Spleen (tissue), 11 donors: Measurements from ENCODE around the gene TSC22D1. TPM values are rescaled to one million over a fixed set of nuclear protein-coding genes. Genes with fewer than 3 reads are reported as not detected.

Experiments
- DNase-seq: peaks from one replicate; pipeline ENCODE4 v3.0.0-alpha.2; 2020
- H3K27ac ChIP-seq, 8 donors: fragments of 200-600 bp; sonication (generic) in 7 of 8; 1 replicate in 4 of 8; 2 replicates in 4 of 8; pipeline versions ENCODE4 v1.5.0 to v1.8.0; 2016 to 2021; ENCODE audit warnings: inconsistent platforms in 4 of 8, mild to moderate bottlenecking in 4 of 8, moderate library complexity in 1 of 8
- H3K27me3 ChIP-seq, 7 donors: fragments of 200-600 bp; sonication (generic) in 6 of 7; replicated peaks in 1 of 7; 1 replicate in 4 of 7; 2 replicates in 3 of 7; pipeline versions ENCODE4 v1.5.0 to v1.8.0; 2016 to 2021; ENCODE audit warnings: inconsistent platforms in 3 of 7, mild to moderate bottlenecking in 1 of 7
- H3K36me3 ChIP-seq, 6 donors: fragments of 200-600 bp; sonication (generic) in 5 of 6; 1 replicate in 4 of 6; 2 replicates in 2 of 6; pipeline versions ENCODE4 v1.5.0 to v1.8.0; 2016 to 2021; ENCODE audit warnings: inconsistent platforms in 2 of 6
- H3K4me1 ChIP-seq, 6 donors: fragments of 200-600 bp; sonication (generic) in 5 of 6; 1 replicate in 3 of 6; 2 replicates in 3 of 6; pipeline versions ENCODE4 v1.5.0 to v1.8.0; 2016 to 2021; ENCODE audit warnings: inconsistent platforms in 3 of 6
- H3K4me3 ChIP-seq, 8 donors: fragments of 200-600 bp; sonication (generic) in 7 of 8; 1 replicate in 4 of 8; 2 replicates in 4 of 8; pipeline versions ENCODE4 v1.5.0 to v1.8.0; 2016 to 2021; ENCODE audit warnings: inconsistent platforms in 4 of 8, mild to moderate bottlenecking in 4 of 8, moderate library complexity in 2 of 8
- H3K9me3 ChIP-seq, 8 donors: fragments of 200-600 bp; sonication (generic) in 7 of 8; 1 replicate in 4 of 8; 2 replicates in 4 of 8; pipeline versions ENCODE4 v1.5.0 to v1.8.0; 2016 to 2021; ENCODE audit warnings: inconsistent platforms in 4 of 8
- POLR2A ChIP-seq, 3 donors: fragments of 450-650 bp; IDR thresholded peaks; one replicate each; pipeline ENCODE4 v1.5.1; 2017; ENCODE audit warnings: antibody characterized with exemption in 3 of 3, mild to moderate bottlenecking in 1 of 3
- POLR2AphosphoS5 ChIP-seq, 3 donors: sonication (generic); formaldehyde crosslinking; IDR thresholded peaks; one replicate each; pipeline ENCODE4 v1.5.1; 2017; ENCODE audit warnings: antibody characterized with exemption in 3 of 3
- WGBS, 5 donors: extraction: QIAGEN DNeasy Blood & Tissue Kit in 3 of 5; methylation state at CpG; one replicate each; pipeline versions ENCODE4 v1.1.5 to v1.1.7; 2013 to 2018; 5-methylcytosine and 5-hydroxymethylcytosine counted together
- intact Hi-C: fragments of 100-400 bp; cut with DNase I; formaldehyde crosslinking; loops from one replicate; pipeline ENCODE4 v1.15.0; 2023; ENCODE audit warnings: low total_unique reads
- polyA plus RNA-seq, 3 donors: library from polyadenylated mRNA; stranded (reverse); fragments of 200-250 nt; gene quantifications; one replicate each; pipeline ENCODE4 v1.2.1, GENCODE V29; 2013
- total RNA-seq, 7 donors: library from RNA; depleted of rRNA in 3 of 7; stranded (reverse); fragments of >200 nt in 3 of 7; fragmentation: NEBNext Ultra II Directional in 4 of 7; extraction: Animal tissue kit (Norgen Biotek cat#: 25700) in 4 of 7; gene quantifications; one replicate each; pipeline versions ENCODE4 v1.1.0 to v1.2.1, GENCODE V29; 2016 to 2021
- TF ChIP-seq, protein P1 (sequence below), 11 experiments: fragments of 200-600 bp in 7 of 11; fragments of 450-650 bp in 4 of 11; sonication (generic) in 4 of 11; IDR thresholded peaks in 8 of 11; conservative IDR thresholded peaks in 3 of 11; 1 replicate in 7 of 11; 2 replicates in 4 of 11; pipeline versions ENCODE4 v1.4.0 to v1.8.0; 2016 to 2021; ENCODE audit warnings: antibody characterized with exemption in 11 of 11, inconsistent platforms in 4 of 11, mild to moderate bottlenecking in 1 of 11
- donor health status: healthy with polysubstance abuse.
- donor health status: DM: no; HTN: no; CAD: no; lungs with moderate emphysema.
- donor health status: DM: no; HTN: no; CAD: no.
- donor health status: Bipolar disorder and iron deficiency.
- donor health status: healthy.
- donor health status: DM: no; HTN: no; CAD: no.
- donor health status: DM: yes; HTN: yes; CAD: no.

Gene TSC22D1
- total and polyA plus RNA-seq, 10 donors, result 14.3 to 66.3 (median 42.6) TPM

DNA sequence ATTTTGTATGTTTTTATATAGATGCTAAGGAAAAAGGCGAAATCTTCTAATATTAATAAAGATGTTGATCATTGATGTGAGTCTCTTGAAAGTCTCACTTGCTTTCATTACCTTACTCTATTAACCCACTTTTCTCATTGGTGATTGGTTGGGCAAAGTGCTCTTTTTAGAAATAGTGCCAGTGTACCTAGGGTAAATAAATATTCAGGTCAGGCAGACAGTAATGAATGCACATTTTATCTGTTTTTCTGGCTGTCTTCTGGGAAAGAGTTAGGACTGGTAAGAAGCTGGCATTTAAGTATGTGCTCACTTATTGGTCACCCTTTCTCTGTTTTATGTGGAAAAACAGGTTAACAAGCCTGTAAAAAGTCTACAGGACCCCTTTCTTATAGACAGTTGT is 191.4 kb downstream of the TSC22D1 start:
- Histone ChIP-seq H3K9me3 (no peaks in the 10 kb centered on the region), H3K4me1 (no peaks in the 10 kb centered on the region), H3K36me3 (no peaks in the 10 kb centered on the region), H3K27ac (no peak overlapping the region), H3K4me3 (no peak overlapping the region), H3K27me3 (no peaks in the 10 kb centered on the region)
- intact Hi-C loops, result no loop called here
- no peak for TF ChIP-seq POLR2AphosphoS5 (IDR thresholded peaks at IDR 0.05)
- TF ChIP-seq POLR2A (IDR thresholded peaks at IDR 0.05), result no peak
- TF ChIP-seq, protein P1, sequence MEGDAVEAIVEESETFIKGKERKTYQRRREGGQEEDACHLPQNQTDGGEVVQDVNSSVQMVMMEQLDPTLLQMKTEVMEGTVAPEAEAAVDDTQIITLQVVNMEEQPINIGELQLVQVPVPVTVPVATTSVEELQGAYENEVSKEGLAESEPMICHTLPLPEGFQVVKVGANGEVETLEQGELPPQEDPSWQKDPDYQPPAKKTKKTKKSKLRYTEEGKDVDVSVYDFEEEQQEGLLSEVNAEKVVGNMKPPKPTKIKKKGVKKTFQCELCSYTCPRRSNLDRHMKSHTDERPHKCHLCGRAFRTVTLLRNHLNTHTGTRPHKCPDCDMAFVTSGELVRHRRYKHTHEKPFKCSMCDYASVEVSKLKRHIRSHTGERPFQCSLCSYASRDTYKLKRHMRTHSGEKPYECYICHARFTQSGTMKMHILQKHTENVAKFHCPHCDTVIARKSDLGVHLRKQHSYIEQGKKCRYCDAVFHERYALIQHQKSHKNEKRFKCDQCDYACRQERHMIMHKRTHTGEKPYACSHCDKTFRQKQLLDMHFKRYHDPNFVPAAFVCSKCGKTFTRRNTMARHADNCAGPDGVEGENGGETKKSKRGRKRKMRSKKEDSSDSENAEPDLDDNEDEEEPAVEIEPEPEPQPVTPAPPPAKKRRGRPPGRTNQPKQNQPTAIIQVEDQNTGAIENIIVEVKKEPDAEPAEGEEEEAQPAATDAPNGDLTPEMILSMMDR (IDR thresholded peaks at IDR 0.05 in 8 of 11, conservative IDR thresholded peaks at IDR 0.05 in 3 of 11), result no peak
- DNase-seq, result no peak
- WGBS, 5 donors, result 84 to 100% (median 92%) methylated on average over 1 of the region's 1 CpG

DNA sequence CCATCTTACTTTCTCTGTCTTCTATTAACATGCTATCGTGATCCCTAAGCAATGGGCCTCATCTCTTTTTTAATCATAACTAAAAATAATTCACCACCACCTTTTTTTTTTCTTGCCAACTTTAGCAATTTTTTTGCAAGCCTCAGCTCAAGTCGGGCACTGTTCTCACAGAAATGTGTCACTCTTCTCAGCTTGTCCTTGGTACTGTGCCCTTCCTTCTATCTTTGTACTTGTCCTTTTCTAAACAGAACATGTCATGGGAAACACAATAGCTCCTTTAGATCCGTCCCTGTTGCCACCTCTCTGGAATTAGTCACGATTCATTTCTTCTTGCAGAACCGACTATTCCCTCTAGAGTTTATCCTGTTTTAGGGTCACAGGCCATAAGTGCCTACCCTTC is 192.2 kb downstream of the TSC22D1 start:
- H3K9me3 ChIP-seq, result no peaks in the 10 kb centered on the region
- no peaks in the 10 kb centered on the region for H3K27me3 ChIP-seq
- H3K4me1 ChIP-seq, result no peaks in the 10 kb centered on the region
- no peak overlapping the region for H3K4me3 ChIP-seq
- intact Hi-C loops, result no loop called here
- no peak for DNase-seq
- 61 to 66% (median 63%) methylated on average over 5 of the region's 5 CpGs for WGBS, 5 donors
- TF ChIP-seq, protein P1 (IDR thresholded peaks at IDR 0.05 in 8 of 11, conservative IDR thresholded peaks at IDR 0.05 in 3 of 11), result no peak
- TF ChIP-seq POLR2AphosphoS5 (IDR thresholded peaks at IDR 0.05) (no peak), POLR2A (IDR thresholded peaks at IDR 0.05) (no peak)
- no peaks in the 10 kb centered on the region for H3K36me3 ChIP-seq
- no peak overlapping the region for H3K27ac ChIP-seq

DNA sequence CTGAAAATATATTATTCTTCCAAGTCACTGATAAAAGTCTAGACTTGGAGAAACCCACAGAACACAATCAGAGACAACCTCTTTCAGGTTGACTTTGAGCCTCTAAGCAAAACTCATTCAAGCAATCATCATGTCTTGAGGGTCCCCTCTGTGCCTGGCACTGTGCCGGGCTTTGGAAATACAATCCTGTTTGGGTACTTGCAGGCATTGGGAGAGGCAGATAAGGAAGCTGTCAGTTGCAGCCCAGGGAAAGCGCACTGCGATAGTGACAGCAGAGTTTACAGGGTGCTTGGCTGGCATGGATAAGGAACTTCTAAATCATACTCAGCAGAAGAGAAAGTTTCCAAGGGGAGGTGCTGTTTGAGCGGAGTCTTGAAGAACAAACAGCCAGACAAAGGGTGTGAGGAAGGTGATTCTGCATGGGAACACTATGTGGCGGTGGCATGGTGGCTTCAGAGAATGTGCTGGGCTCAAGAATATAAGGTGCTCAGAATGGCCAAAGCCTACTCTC is 193.4 kb downstream of the TSC22D1 start:
- 62 to 77% (median 68%) methylated on average over 5 of the region's 5 CpGs for WGBS, 5 donors
- TF ChIP-seq, protein P1 (IDR thresholded peaks at IDR 0.05 in 8 of 11, conservative IDR thresholded peaks at IDR 0.05 in 3 of 11), result no peak
- TF ChIP-seq POLR2A (IDR thresholded peaks at IDR 0.05), result no peak
- no peak for TF ChIP-seq POLR2AphosphoS5 (IDR thresholded peaks at IDR 0.05)
- DNase-seq, result no peak
- no peaks in the 10 kb centered on the region for H3K36me3 ChIP-seq
- no peak overlapping the region for H3K4me3 ChIP-seq
- no peaks in the 10 kb centered on the region for H3K4me1 ChIP-seq
- no peaks in the 10 kb centered on the region for H3K27me3 ChIP-seq
- H3K9me3 ChIP-seq, result no peaks in the 10 kb centered on the region
- intact Hi-C loops, result no loop called here
- no peak overlapping the region for H3K27ac ChIP-seq

Other genes starting within 250 kb of the TSC22D1 start
- gene SERP2, start 202.5 kb downstream of the TSC22D1 start, total RNA-seq, result 1 to 10 TPM in 2 of 7 donors, under 1 TPM in 2, not detected in 3; 0.38 to 1.3 (median 0.89) TPM
- gene SERP2, start 202.5 kb downstream of the TSC22D1 start, polyA plus RNA-seq, result 1 to 10 TPM; 1.1 to 3.7 (median 1.2) TPM